HEK293 (cell line): Measurements from ENCODE around the gene PDE9A.

Experiments
- CTCF ChIA-PET: fragments of 350-600 bp; formaldehyde crosslinking; extraction: SDS; loops from one replicate; lab custom pipeline; 2021; ENCODE audit warnings: antibody characterized with exemption; lab: Yijun Ruan, JAX
- POLR2A ChIA-PET: fragments of 300-600 bp; formaldehyde crosslinking; extraction: SDS; loops from one replicate; lab custom pipeline; 2020; ENCODE audit warnings: antibody characterized with exemption, inconsistent platforms; lab: Yijun Ruan, JAX
- H3K27ac ChIP-seq: fragments of 200-500 bp; sonication (Bioruptor generic); 2 replicates; pipeline ENCODE4 v1.5.1; 2014; ENCODE audit warnings: low read depth, low read length, control low read depth, inconsistent platforms; ENCODE audit errors: extremely low read depth
- H3K36me3 ChIP-seq, 2 experiments: fragments of 200-500 bp in 1 of 2; sonication (Bioruptor generic) in 1 of 2; 1 replicate in 1 of 2; 2 replicates in 1 of 2; pipeline ENCODE4 v1.5.1; 2014 to 2017; ENCODE audit warnings: inconsistent platforms in 2 of 2, low read length in 2 of 2; ENCODE audit not compliant: control insufficient read depth in 2 of 2, insufficient read depth in 1 of 2
- H3K4me1 ChIP-seq: fragments of 200-500 bp; sonication (Bioruptor generic); 2 replicates; pipeline ENCODE4 v1.5.1; 2014; ENCODE audit warnings: mild to moderate bottlenecking, low read length, inconsistent platforms; ENCODE audit not compliant: control insufficient read depth, insufficient read depth
- H3K4me3 ChIP-seq: 2 replicates; pipeline ENCODE4 v1.5.1; 2011; ENCODE audit warnings: low read depth, mild to moderate bottlenecking, control low read depth, low read length, moderate library complexity
- H3K9me3 ChIP-seq: fragments of 200-500 bp; sonication (Bioruptor generic); 2 replicates; pipeline ENCODE4 v1.5.1; 2014; ENCODE audit warnings: low read depth, low read length, inconsistent platforms; ENCODE audit not compliant: control insufficient read depth, insufficient read depth
- ELK4 ChIP-seq: IDR thresholded peaks from 2 replicates; pipeline ENCODE4 v1.6.1; 2011; ENCODE audit warnings: mild to moderate bottlenecking, low read depth, low read length, borderline replicate concordance
- GLI4 ChIP-seq: fragments of 450-650 bp; formaldehyde crosslinking; IDR thresholded peaks from 2 replicates; pipeline ENCODE4 v1.5.1; 2016; ENCODE audit warnings: missing biosample characterization, missing genetic modification characterization
- KLF8 ChIP-seq: fragments of 450-650 bp; formaldehyde crosslinking; IDR thresholded peaks from 2 replicates; pipeline ENCODE4 v1.5.1; 2016; ENCODE audit warnings: missing biosample characterization, missing genetic modification characterization
- KLF9 ChIP-seq: fragments of 450-650 bp; formaldehyde crosslinking; IDR thresholded peaks from 2 replicates; pipeline ENCODE4 v1.5.1; 2016; ENCODE audit warnings: missing biosample characterization, missing genetic modification characterization, low read depth
- MYNN ChIP-seq: fragments of 450-650 bp; formaldehyde crosslinking; IDR thresholded peaks from 2 replicates; pipeline ENCODE4 v1.5.1; 2016; ENCODE audit warnings: missing biosample characterization, missing genetic modification characterization, borderline replicate concordance
- REPIN1 ChIP-seq: fragments of 450-650 bp; formaldehyde crosslinking; IDR thresholded peaks from 2 replicates; pipeline ENCODE4 v1.5.1; 2017; ENCODE audit warnings: missing biosample characterization, missing genetic modification characterization, low read depth
- SETDB1 ChIP-seq: IDR thresholded peaks from one replicate; pipeline ENCODE4 v1.6.1; 2017; ENCODE audit warnings: mild to moderate bottlenecking, low read length, moderate library complexity, mixed read lengths; ENCODE audit not compliant: insufficient read length
- SP2 ChIP-seq: fragments of 450-650 bp; formaldehyde crosslinking; IDR thresholded peaks from 2 replicates; pipeline ENCODE4 v1.5.1; 2016; ENCODE audit warnings: missing biosample characterization, missing genetic modification characterization
- ZBTB17 ChIP-seq: fragments of 450-650 bp; formaldehyde crosslinking; IDR thresholded peaks from 2 replicates; pipeline ENCODE4 v1.5.1; 2016; ENCODE audit warnings: missing biosample characterization, missing genetic modification characterization
- ZBTB21 ChIP-seq: fragments of 450-650 bp; formaldehyde crosslinking; IDR thresholded peaks from 2 replicates; pipeline ENCODE4 v1.5.1; 2017; ENCODE audit warnings: missing biosample characterization, missing genetic modification characterization
- ZBTB8A ChIP-seq: fragments of 450-650 bp; formaldehyde crosslinking; IDR thresholded peaks from 2 replicates; pipeline ENCODE4 v1.5.1; 2016; ENCODE audit warnings: missing biosample characterization, missing genetic modification characterization
- ZFP37 ChIP-seq: fragments of 450-650 bp; formaldehyde crosslinking; IDR thresholded peaks from 2 replicates; pipeline ENCODE4 v1.5.1; 2016; ENCODE audit warnings: missing biosample characterization, missing genetic modification characterization
- ZNF10 ChIP-seq: fragments of 450-650 bp; formaldehyde crosslinking; IDR thresholded peaks from 2 replicates; pipeline ENCODE4 v1.5.1; 2017; ENCODE audit warnings: missing biosample characterization, missing genetic modification characterization
- ZNF146 ChIP-seq: fragments of 450-650 bp; formaldehyde crosslinking; IDR thresholded peaks from 2 replicates; pipeline ENCODE4 v1.5.1; 2016; ENCODE audit warnings: missing biosample characterization, missing genetic modification characterization
- ZNF202 ChIP-seq: fragments of 450-650 bp; formaldehyde crosslinking; IDR thresholded peaks from 2 replicates; pipeline ENCODE4 v1.5.1; 2016; ENCODE audit warnings: missing biosample characterization, missing genetic modification characterization, borderline replicate concordance
- ZNF26 ChIP-seq: fragments of 450-650 bp; formaldehyde crosslinking; IDR thresholded peaks from 2 replicates; pipeline ENCODE4 v1.5.1; 2016; ENCODE audit warnings: missing biosample characterization, missing genetic modification characterization
- ZNF280C ChIP-seq: fragments of 450-650 bp; formaldehyde crosslinking; IDR thresholded peaks from 2 replicates; pipeline ENCODE4 v1.5.1; 2016; ENCODE audit warnings: missing biosample characterization, missing genetic modification characterization
- ZNF350 ChIP-seq: fragments of 450-650 bp; formaldehyde crosslinking; IDR thresholded peaks from 2 replicates; pipeline ENCODE4 v1.5.0; 2017; ENCODE audit warnings: missing biosample characterization, mild to moderate bottlenecking, missing genetic modification characterization
- ZNF423 ChIP-seq: fragments of 450-650 bp; formaldehyde crosslinking; IDR thresholded peaks from 2 replicates; pipeline ENCODE4 v1.5.1; 2016; ENCODE audit warnings: missing biosample characterization, missing genetic modification characterization
- ZNF426 ChIP-seq: fragments of 450-650 bp; formaldehyde crosslinking; IDR thresholded peaks from 2 replicates; pipeline ENCODE4 v1.5.1; 2017; ENCODE audit warnings: missing biosample characterization, missing genetic modification characterization, mild to moderate bottlenecking, inconsistent platforms, moderate library complexity
- ZNF433 ChIP-seq: fragments of 450-650 bp; formaldehyde crosslinking; IDR thresholded peaks from 2 replicates; pipeline ENCODE4 v1.5.1; 2016; ENCODE audit warnings: missing biosample characterization, missing genetic modification characterization, low read depth
- ZNF560 ChIP-seq: fragments of 450-650 bp; formaldehyde crosslinking; IDR thresholded peaks from 2 replicates; pipeline ENCODE4 v1.5.1; 2017; ENCODE audit warnings: missing biosample characterization, missing genetic modification characterization, borderline replicate concordance
- ZNF610 ChIP-seq: fragments of 450-650 bp; formaldehyde crosslinking; IDR thresholded peaks from 2 replicates; pipeline ENCODE4 v1.5.1; 2016; ENCODE audit warnings: missing biosample characterization, missing genetic modification characterization, borderline replicate concordance
- ZNF660 ChIP-seq: fragments of 450-650 bp; IDR thresholded peaks from 2 replicates; pipeline ENCODE4 v1.5.1; 2018; ENCODE audit warnings: missing biosample characterization, mild to moderate bottlenecking, missing genetic modification characterization
- ZNF792 ChIP-seq: fragments of 450-650 bp; formaldehyde crosslinking; IDR thresholded peaks from 2 replicates; pipeline ENCODE4 v1.5.1; 2016; ENCODE audit warnings: missing biosample characterization, missing genetic modification characterization
- ZSCAN30 ChIP-seq: fragments of 450-650 bp; IDR thresholded peaks from 2 replicates; pipeline ENCODE4 v1.5.1; 2018; ENCODE audit warnings: missing biosample characterization, mild to moderate bottlenecking, missing genetic modification characterization, moderate library complexity

Gene PDE9A

GRCh38 chr21:42609811-42610210 lies 43.6 kb upstream of the PDE9A start:
- no peak overlapping the region for H3K27ac ChIP-seq

GRCh38 chr21:42611852-42612251 lies 41.6 kb upstream of the PDE9A start:
- H3K36me3 ChIP-seq, result no peaks in the 10 kb centered on the region
- peak; percentile 97 for TF ChIP-seq ZNF26 (tag by site-specific recombination)
- no peak for TF ChIP-seq KLF9 (tag by site-specific recombination)
- TF ChIP-seq SETDB1, result peak; percentile 44
- H3K4me1 ChIP-seq, result no peaks in the 10 kb centered on the region
- H3K4me3 ChIP-seq, result no peak overlapping the region
- no peak overlapping the region for H3K27ac ChIP-seq
- H3K9me3 ChIP-seq, result no peaks in the 10 kb centered on the region
- ChIA-PET CTCF (interaction anchor here (0.7 kb wide), 2 partner anchors 241 to 353 kb away, joined by 3 read pairs; no protein-coding TSS in a partner anchor), POLR2A (no interaction called here)

More at GRCh38 chr21:42609811-42610210, 43.6 kb upstream of the PDE9A start:
- H3K36me3 ChIP-seq, result no peaks in the 10 kb centered on the region
- H3K4me1 ChIP-seq, result no peaks in the 10 kb centered on the region
- no peak for TF ChIP-seq ZNF433 (tag by site-specific recombination)
- peak; percentile 40 for TF ChIP-seq SP2 (tag by site-specific recombination)
- no peak for TF ChIP-seq GLI4 (tag by site-specific recombination)
- H3K4me3 ChIP-seq, result no peak overlapping the region
- ChIA-PET CTCF (no interaction called here), POLR2A (interaction anchor here (0.6 kb wide), 1 partner anchor 1043 kb away, joined by 3 read pairs; no protein-coding TSS in a partner anchor)
- H3K9me3 ChIP-seq, result no peaks in the 10 kb centered on the region

- ChIA-PET CTCF (interaction anchor here (0.7 kb wide), 1 partner anchor 24 kb away, joined by 3 read pairs; no protein-coding TSS in a partner anchor), POLR2A (no interaction called here)
- TF ChIP-seq ZNF792 (no peak), ZNF426 (no peak), ZNF610 (tag by site-specific recombination) (no peak), ZNF560 (tag by site-specific recombination) (no peak), ZNF146 (tag by site-specific recombination) (no peak), ZBTB21 (tag by site-specific recombination) (no peak), ZNF202 (no peak), ZNF423 (tag by site-specific recombination) (no peak), ZNF280C (tag by site-specific recombination) (no peak), ZNF10 (tag by site-specific recombination) (no peak), ZNF660 (tag by site-specific recombination) (no peak), ELK4 (no peak), KLF8 (tag by site-specific recombination) (no peak), MYNN (no peak), ZBTB17 (tag by site-specific recombination) (no peak), ZSCAN30 (no peak), ZNF350 (tag by site-specific recombination) (no peak), REPIN1 (tag by site-specific recombination) (no peak), ZFP37 (no peak), ZBTB8A (tag by site-specific recombination) (no peak)
- no peaks in the 10 kb centered on the region for H3K9me3 ChIP-seq
- H3K4me1 ChIP-seq, result no peaks in the 10 kb centered on the region
- no peak overlapping the region for H3K27ac ChIP-seq
- no peak overlapping the region for H3K4me3 ChIP-seq
- no peaks in the 10 kb centered on the region for H3K36me3 ChIP-seq
These were observed 41.0 kb upstream of the PDE9A start for GRCh38 chr21:42612390-42612789.
